OCI-LY1 (cell line): ENCODE data around the gene DIP2C.

Source experiments
- H2AFZ ChIP-seq: fragments of 200-600 bp; sonication (generic), shearing (Covaris generic); 2 replicates; pipeline ENCODE4 v1.6.0; 2014; ENCODE audit warnings: antibody characterized with exemption, mild to moderate bottlenecking, low read length
- H3F3A ChIP-seq: fragments of 200-600 bp; sonication (generic), shearing (Covaris generic); 2 replicates; pipeline ENCODE4 v1.6.0; 2014; ENCODE audit warnings: mild to moderate bottlenecking, antibody characterized with exemption, low read length, moderate library complexity; ENCODE audit not compliant: insufficient read depth
- H3K27ac ChIP-seq: fragments of 200-600 bp; sonication (generic); 2 replicates; pipeline ENCODE4 v1.5.1; 2014; ENCODE audit warnings: low read length, mixed run types, mild to moderate bottlenecking, low read depth; ENCODE audit not compliant: poor library complexity, severe bottlenecking
- H3K27me3 ChIP-seq: fragments of 200-600 bp; sonication (generic); 2 replicates; pipeline ENCODE4 v1.6.0; 2014; ENCODE audit warnings: antibody characterized with exemption, mild to moderate bottlenecking, low read length, moderate library complexity; ENCODE audit not compliant: insufficient read depth
- H3K36me3 ChIP-seq: fragments of 200-600 bp; sonication (generic); 2 replicates; pipeline ENCODE4 v1.6.1; 2014; ENCODE audit warnings: mild to moderate bottlenecking, antibody characterized with exemption, low read length, moderate library complexity, mixed read lengths; ENCODE audit not compliant: insufficient read depth
- H3K4me1 ChIP-seq: fragments of 200-600 bp; sonication (generic); 2 replicates; pipeline ENCODE4 v1.5.1; 2014; ENCODE audit warnings: mild to moderate bottlenecking, low read length, moderate library complexity; ENCODE audit not compliant: insufficient read depth, severe bottlenecking
- H3K4me2 ChIP-seq: fragments of 200-600 bp; sonication (generic), shearing (Covaris generic); 2 replicates; pipeline ENCODE4 v1.6.1; 2014; ENCODE audit warnings: low read length
- H3K4me3 ChIP-seq: fragments of 200-600 bp; sonication (generic); 2 replicates; pipeline ENCODE4 v1.5.1; 2014; ENCODE audit warnings: low read length, low read depth, mild to moderate bottlenecking, mixed read lengths; ENCODE audit not compliant: poor library complexity, severe bottlenecking
- H3K79me2 ChIP-seq: fragments of 200-600 bp; shearing (Covaris generic); 2 replicates; pipeline ENCODE4 v1.6.1; 2016; ENCODE audit warnings: mixed run types, low read length, mixed read lengths; ENCODE audit not compliant: insufficient read depth
- H3K9ac ChIP-seq: fragments of 200-600 bp; sonication (generic), shearing (Covaris generic); 2 replicates; pipeline ENCODE4 v1.6.1; 2014; ENCODE audit warnings: mild to moderate bottlenecking, low read length, mixed read lengths
- H3K9me2 ChIP-seq: fragments of 200-600 bp; sonication (generic), shearing (Covaris generic); 2 replicates; pipeline ENCODE4 v1.6.1; 2014; ENCODE audit warnings: low read depth, mild to moderate bottlenecking, low read length, mixed read lengths
- H3K9me3 ChIP-seq: fragments of 200-600 bp; shearing (Covaris generic); 2 replicates; pipeline ENCODE4 v1.6.1; 2014; ENCODE audit warnings: low read length, mixed read lengths
- H4K20me1 ChIP-seq: fragments of 200-600 bp; sonication (generic), shearing (Covaris generic); 2 replicates; pipeline ENCODE4 v1.6.0; 2016; ENCODE audit warnings: mild to moderate bottlenecking, low read length; ENCODE audit not compliant: insufficient read depth
- EZH2 ChIP-seq: fragments of 200-600 bp; sonication (generic), shearing (Covaris generic); IDR thresholded peaks from 2 replicates; pipeline ENCODE4 v1.8.0; 2017; ENCODE audit warnings: borderline replicate concordance, mixed run types, mild to moderate bottlenecking, antibody characterized with exemption, low read length, moderate library complexity, mixed read lengths
- TF ChIP-seq, protein P1 (sequence below): fragments of 200-600 bp; sonication (generic), shearing (Covaris generic); IDR thresholded peaks from 2 replicates; pipeline ENCODE4 v1.5.1; 2017; ENCODE audit warnings: mild to moderate bottlenecking, antibody characterized with exemption, low read length, moderate library complexity, mixed read lengths

DIP2C gene

DNA sequence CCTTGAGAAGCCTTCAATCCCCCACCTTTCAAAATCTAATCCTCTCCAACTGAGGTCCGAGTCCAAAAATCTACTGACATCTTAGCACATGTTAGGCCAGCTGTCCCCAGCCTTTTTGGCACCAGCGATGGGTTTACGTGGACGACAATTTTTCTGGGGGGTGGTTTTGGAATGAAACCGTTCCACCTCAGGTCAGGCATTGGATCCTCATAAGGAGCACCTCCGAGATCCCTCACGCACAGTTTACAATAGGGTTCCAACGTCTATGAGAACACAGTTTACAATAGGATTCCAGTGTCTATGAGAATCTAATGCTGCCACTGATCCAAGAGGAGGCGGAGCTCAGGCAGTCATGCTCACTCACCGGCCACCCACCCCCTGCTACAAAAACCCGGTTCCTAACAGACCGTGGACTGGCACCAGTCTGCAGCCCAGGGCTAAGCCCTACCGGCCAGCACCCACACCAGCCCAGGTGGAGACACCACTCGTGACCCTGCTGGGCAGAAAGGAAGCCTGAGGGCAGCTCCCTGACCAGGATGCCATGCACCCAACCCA, 107.6 kb downstream of the DIP2C start:
- H3K79me2 ChIP-seq: peaks cover 76% of the 10 kb centered on the region
- H3K9me2 ChIP-seq: no peaks in the 10 kb centered on the region
- peak overlapping the region; percentile 76 for H3K27ac ChIP-seq
- H3K4me3 ChIP-seq: no peak overlapping the region
- H3K36me3 ChIP-seq: peaks cover 21% of the 10 kb centered on the region
- no peaks in the 10 kb centered on the region for H4K20me1 ChIP-seq
- H3F3A ChIP-seq: no peaks in the 10 kb centered on the region
- no peaks in the 10 kb centered on the region for H3K27me3 ChIP-seq
- peaks cover 75% of the 10 kb centered on the region for H3K4me1 ChIP-seq
- TF ChIP-seq, protein P1, sequence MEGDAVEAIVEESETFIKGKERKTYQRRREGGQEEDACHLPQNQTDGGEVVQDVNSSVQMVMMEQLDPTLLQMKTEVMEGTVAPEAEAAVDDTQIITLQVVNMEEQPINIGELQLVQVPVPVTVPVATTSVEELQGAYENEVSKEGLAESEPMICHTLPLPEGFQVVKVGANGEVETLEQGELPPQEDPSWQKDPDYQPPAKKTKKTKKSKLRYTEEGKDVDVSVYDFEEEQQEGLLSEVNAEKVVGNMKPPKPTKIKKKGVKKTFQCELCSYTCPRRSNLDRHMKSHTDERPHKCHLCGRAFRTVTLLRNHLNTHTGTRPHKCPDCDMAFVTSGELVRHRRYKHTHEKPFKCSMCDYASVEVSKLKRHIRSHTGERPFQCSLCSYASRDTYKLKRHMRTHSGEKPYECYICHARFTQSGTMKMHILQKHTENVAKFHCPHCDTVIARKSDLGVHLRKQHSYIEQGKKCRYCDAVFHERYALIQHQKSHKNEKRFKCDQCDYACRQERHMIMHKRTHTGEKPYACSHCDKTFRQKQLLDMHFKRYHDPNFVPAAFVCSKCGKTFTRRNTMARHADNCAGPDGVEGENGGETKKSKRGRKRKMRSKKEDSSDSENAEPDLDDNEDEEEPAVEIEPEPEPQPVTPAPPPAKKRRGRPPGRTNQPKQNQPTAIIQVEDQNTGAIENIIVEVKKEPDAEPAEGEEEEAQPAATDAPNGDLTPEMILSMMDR: no peak
- no peak for TF ChIP-seq EZH2
- no peaks in the 10 kb centered on the region for H3K9me3 ChIP-seq
- H2AFZ ChIP-seq: no peak overlapping the region
- H3K9ac ChIP-seq: peak overlapping the region; percentile 25; the same call in 1 of the 2 replicates
- peak overlapping the region; percentile 7; the same call in 1 of the 2 replicates for H3K4me2 ChIP-seq

DNA sequence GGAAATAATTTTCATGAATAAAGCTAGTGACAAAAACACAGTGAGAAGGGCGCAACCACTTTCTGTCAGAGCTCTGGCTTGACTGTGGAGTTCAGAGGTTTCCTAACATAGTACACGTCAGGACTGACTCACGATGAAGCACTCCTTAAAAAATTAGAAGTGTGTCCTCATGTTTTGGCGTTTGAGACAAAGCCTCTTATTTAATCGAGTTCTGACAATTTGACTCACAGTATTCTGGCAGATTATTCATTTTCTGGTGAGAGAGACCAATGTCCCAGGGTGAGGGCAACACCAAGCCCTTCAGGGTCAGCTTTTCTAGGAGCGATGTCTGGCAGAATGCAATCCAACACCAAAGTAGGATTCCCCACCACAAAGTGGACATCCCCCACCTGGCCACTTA, 108.7 kb downstream of the DIP2C start:
- H3F3A ChIP-seq: no peaks in the 10 kb centered on the region
- H3K9ac ChIP-seq: no peak overlapping the region
- TF ChIP-seq EZH2: no peak
- TF ChIP-seq, protein P1: no peak
- no peaks in the 10 kb centered on the region for H4K20me1 ChIP-seq
- no peak overlapping the region for H2AFZ ChIP-seq
- H3K4me3 ChIP-seq: no peak overlapping the region
- H3K9me3 ChIP-seq: no peaks in the 10 kb centered on the region
- H3K36me3 ChIP-seq: peaks cover 21% of the 10 kb centered on the region
- H3K4me2 ChIP-seq: no peak overlapping the region
- peaks cover 77% of the 10 kb centered on the region for H3K79me2 ChIP-seq
- H3K27ac ChIP-seq: peak overlapping the region; percentile 76
- no peaks in the 10 kb centered on the region for H3K27me3 ChIP-seq
- no peaks in the 10 kb centered on the region for H3K9me2 ChIP-seq
- peaks cover 75% of the 10 kb centered on the region for H3K4me1 ChIP-seq

DNA sequence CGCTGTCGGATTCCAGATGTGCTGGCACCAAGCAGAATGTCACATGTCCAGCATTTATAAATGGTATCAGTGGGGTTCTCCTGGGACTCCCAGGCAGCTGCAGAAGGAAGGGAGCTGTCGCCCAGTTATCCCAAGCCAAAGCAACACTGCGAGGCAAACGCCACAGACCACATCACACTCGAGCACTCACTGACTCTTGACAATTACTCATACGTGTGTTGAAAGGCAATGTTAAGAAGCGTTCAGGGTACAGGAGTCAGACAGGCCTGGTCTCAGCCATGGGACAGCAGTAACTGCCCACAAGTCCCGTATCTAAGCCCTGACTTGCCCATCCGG, 113.4 kb downstream of the DIP2C start:
- peaks cover 46% of the 10 kb centered on the region for H3K79me2 ChIP-seq
- H3F3A ChIP-seq: no peaks in the 10 kb centered on the region
- H3K4me1 ChIP-seq: peaks cover 75% of the 10 kb centered on the region
- peak overlapping the region; percentile 54; the same call in 1 of the 2 replicates for H3K9ac ChIP-seq
- H2AFZ ChIP-seq: no peak overlapping the region
- peak overlapping the region; percentile 90 for H3K27ac ChIP-seq
- H4K20me1 ChIP-seq: no peaks in the 10 kb centered on the region
- TF ChIP-seq EZH2: no peak
- TF ChIP-seq, protein P1: no peak
- no peaks in the 10 kb centered on the region for H3K27me3 ChIP-seq
- H3K4me3 ChIP-seq: peak overlapping the region; percentile 3
- H3K9me3 ChIP-seq: peaks cover 3% of the 10 kb centered on the region; the same call in 1 of the 2 replicates
- peaks cover 41% of the 10 kb centered on the region for H3K36me3 ChIP-seq
- H3K4me2 ChIP-seq: peak overlapping the region; percentile 35
- H3K9me2 ChIP-seq: no peaks in the 10 kb centered on the region
